H1 (cell line): ENCODE data around the gene GRIK2. TPM values are rescaled to one million over a fixed set of nuclear protein-coding genes. Genes with fewer than 3 reads are reported as not detected.
A peak's percentile ranks its signal among the peaks of the same experiment; 100 is the strongest.

Experiments used
- CTCF ChIA-PET: fragments of 300-600 bp; sonication (Branson Sonifier 250); formaldehyde crosslinking; loops from one replicate; lab custom pipeline; 2021; ENCODE audit not compliant: partially characterized antibody; lab: Charles Lee
- POLR2A ChIA-PET: fragments of 300-600 bp; sonication (Branson Sonifier 250); formaldehyde crosslinking; loops from one replicate; lab custom pipeline; 2021; ENCODE audit warnings: inconsistent platforms; ENCODE audit not compliant: partially characterized antibody; lab: Charles Lee
- DNase-seq, 2 experiments: peaks; one replicate each; pipeline versions ENCODE4 v3.0.0 to v3.0.0-alpha.2; 2010 to 2022; ENCODE audit warnings: low spot score in 2 of 2, low read depth in 1 of 2, mixed read lengths in 1 of 2
- FAIRE-seq: peaks from 2 replicates; lab custom pipeline; 2011; peaks lifted over from hg19 to GRCh38; lab: Jason Lieb, UNC
- H2AFZ ChIP-seq: 2 replicates; pipeline ENCODE4 v1.8.1; 2012; ENCODE audit warnings: low read length, inconsistent platforms
- H2AK5ac ChIP-seq: 2 replicates; pipeline ENCODE4 v1.6.1; 2013; ENCODE audit warnings: low read depth, low read length
- H2BK120ac ChIP-seq: replicated peaks from 2 replicates; pipeline ENCODE3; 2013; ENCODE audit warnings: low read depth, low read length, inconsistent platforms
- H2BK12ac ChIP-seq: 2 replicates; pipeline ENCODE4 v1.6.1; 2013; ENCODE audit warnings: low read depth, low read length
- H2BK15ac ChIP-seq: 2 replicates; pipeline ENCODE4 v1.6.1; 2013; ENCODE audit warnings: low read length
- H2BK20ac ChIP-seq: 2 replicates; pipeline ENCODE4 v1.6.1; 2013; ENCODE audit warnings: low read length
- H2BK5ac ChIP-seq: 2 replicates; pipeline ENCODE4 v1.6.1; 2013; ENCODE audit warnings: low read depth, low read length
- H3K14ac ChIP-seq: 2 replicates; pipeline ENCODE4 v1.6.1; 2013; ENCODE audit warnings: inconsistent platforms; ENCODE audit not compliant: insufficient read length
- H3K18ac ChIP-seq: 2 replicates; pipeline ENCODE4 v1.6.1; 2013; ENCODE audit warnings: low read length; ENCODE audit errors: extremely low read depth
- H3K23ac ChIP-seq: 2 replicates; pipeline ENCODE4 v1.6.1; 2013; ENCODE audit warnings: inconsistent platforms; ENCODE audit not compliant: insufficient read length
- H3K23me2 ChIP-seq: 2 replicates; pipeline ENCODE4 v1.6.1; 2013; ENCODE audit warnings: low read depth, low read length
- H3K27ac ChIP-seq: 2 replicates; pipeline ENCODE4 v1.6.1; 2011; ENCODE audit warnings: low read depth, low read length, inconsistent platforms
- H3K27me3 ChIP-seq, 4 experiments: replicated peaks in 1 of 4; 1 replicate in 1 of 4; 2 replicates in 3 of 4; pipeline versions ENCODE4 v1.6.1 to v1.8.1; 2011 to 2013; ENCODE audit warnings: low read length in 3 of 4, mild to moderate bottlenecking in 3 of 4, inconsistent platforms in 2 of 4, mixed read lengths in 2 of 4, moderate library complexity in 1 of 4; ENCODE audit not compliant: control insufficient read depth in 3 of 4, insufficient read depth in 3 of 4; ENCODE audit errors: extremely low read depth in 1 of 4
- H3K36me3 ChIP-seq, 4 experiments: 2 replicates each; pipeline versions ENCODE4 v1.6.1 to v1.8.1; 2011 to 2013; ENCODE audit warnings: mild to moderate bottlenecking in 4 of 4, low read length in 3 of 4, moderate library complexity in 2 of 4, control low read depth in 1 of 4, inconsistent platforms in 1 of 4; ENCODE audit not compliant: insufficient read depth in 4 of 4, control insufficient read depth in 2 of 4
- H3K4ac ChIP-seq: replicated peaks from 2 replicates; pipeline ENCODE3; 2013; ENCODE audit warnings: low read length, low read depth, mixed read lengths, inconsistent platforms; ENCODE audit not compliant: insufficient read length
- H3K4me1 ChIP-seq, 4 experiments: replicated peaks in 1 of 4; 1 replicate in 1 of 4; 2 replicates in 3 of 4; pipeline versions ENCODE4 v1.6.1 to v1.8.1; 2011 to 2013; ENCODE audit warnings: low read length in 3 of 4, inconsistent platforms in 2 of 4, mixed read lengths in 1 of 4; ENCODE audit not compliant: insufficient read depth in 4 of 4, control insufficient read depth in 3 of 4
- H3K4me2 ChIP-seq, 2 experiments: 2 replicates each; pipeline versions ENCODE4 v1.6.1 to v1.8.1; 2011 to 2013; ENCODE audit warnings: low read depth in 2 of 2, low read length in 2 of 2, control low read depth in 1 of 2, inconsistent platforms in 1 of 2, mild to moderate bottlenecking in 1 of 2; ENCODE audit not compliant: insufficient read depth in 1 of 2
- H3K4me3 ChIP-seq, 4 experiments: fragments of 200-600, 300-600 bp in 1 of 4; sonication (generic), shearing (Covaris generic), sonication (Bioruptor Twin) in 1 of 4; 2 replicates each; pipeline versions ENCODE4 v1.5.1 to v1.8.1; 2011 to 2016; ENCODE audit warnings: low read length in 4 of 4, low read depth in 3 of 4, control low read depth in 2 of 4, inconsistent platforms in 2 of 4, mild to moderate bottlenecking in 2 of 4, mixed read lengths in 1 of 4, moderate library complexity in 1 of 4; ENCODE audit not compliant: insufficient read depth in 2 of 4; ENCODE audit errors: extremely low read depth in 1 of 4
- H3K56ac ChIP-seq: replicated peaks from 2 replicates; pipeline ENCODE3; 2013; ENCODE audit warnings: low read depth, mild to moderate bottlenecking, mixed read lengths, low read length, inconsistent platforms; ENCODE audit not compliant: insufficient read length
- H3K79me1 ChIP-seq: 2 replicates; pipeline ENCODE4 v1.6.1; 2013; ENCODE audit warnings: low read depth, low read length, control low read depth
- H3K79me2 ChIP-seq, 2 experiments: 2 replicates each; pipeline versions ENCODE4 v1.6.1 to v1.8.1; 2012 to 2013; ENCODE audit warnings: low read length in 2 of 2, mild to moderate bottlenecking in 2 of 2, inconsistent platforms in 1 of 2; ENCODE audit not compliant: insufficient read depth in 2 of 2, control insufficient read depth in 1 of 2
- H3K9ac ChIP-seq, 4 experiments: replicated peaks in 1 of 4; 1 replicate in 1 of 4; 2 replicates in 3 of 4; pipeline versions ENCODE4 v1.6.1 to v1.8.1; 2011 to 2013; ENCODE audit warnings: low read depth in 3 of 4, low read length in 3 of 4, control low read depth in 2 of 4, mild to moderate bottlenecking in 2 of 4, moderate library complexity in 2 of 4, inconsistent platforms in 1 of 4; ENCODE audit errors: extremely low read depth in 1 of 4
- H3K9me3 ChIP-seq, 2 experiments: 2 replicates each; pipeline versions ENCODE4 v1.6.1 to v1.8.1; 2012 to 2013; ENCODE audit warnings: mild to moderate bottlenecking in 2 of 2, moderate library complexity in 2 of 2, control low read depth in 1 of 2, inconsistent platforms in 1 of 2, low read depth in 1 of 2, low read length in 1 of 2, mixed read lengths in 1 of 2; ENCODE audit not compliant: insufficient read depth in 2 of 2
- H4K20me1 ChIP-seq, 2 experiments: replicated peaks in 1 of 2; 2 replicates each; pipeline versions ENCODE3 to v1.8.1; 2011 to 2013; ENCODE audit warnings: inconsistent platforms in 2 of 2, low read length in 2 of 2, mild to moderate bottlenecking in 1 of 2; ENCODE audit not compliant: insufficient read depth in 2 of 2, control insufficient read depth in 1 of 2
- H4K5ac ChIP-seq: 2 replicates; pipeline ENCODE4 v1.6.1; 2013; ENCODE audit warnings: low read length, low read depth, mixed read lengths, inconsistent platforms; ENCODE audit not compliant: insufficient read length
- H4K8ac ChIP-seq: 2 replicates; pipeline ENCODE4 v1.8.0; 2013; ENCODE audit warnings: mild to moderate bottlenecking, moderate library complexity, low read length, inconsistent platforms; ENCODE audit not compliant: insufficient read depth; ENCODE audit errors: extremely low read depth
- H4K91ac ChIP-seq: replicated peaks from 2 replicates; pipeline ENCODE3; 2013; ENCODE audit warnings: low read length, mixed read lengths, inconsistent platforms; ENCODE audit not compliant: insufficient read length
- BRCA1 ChIP-seq: IDR thresholded peaks from 2 replicates; pipeline ENCODE4 v1.6.1; 2012; ENCODE audit warnings: low read depth, low read length, improper control_type of control experiment
- CBX5 ChIP-seq: fragments of 300-800, 300-1000 bp; sonication (generic); IDR thresholded peaks from 2 replicates; pipeline ENCODE4 v1.7.1; 2016; ENCODE audit warnings: antibody characterized with exemption, low read length, low read depth
- CHD1 ChIP-seq: IDR thresholded peaks from 2 replicates; pipeline ENCODE4 v1.6.1; 2012; ENCODE audit warnings: low read depth, low read length, improper control_type of control experiment
- JUND ChIP-seq: IDR thresholded peaks from 2 replicates; pipeline ENCODE4 v1.6.1; 2011; ENCODE audit warnings: mild to moderate bottlenecking, improper control_type of control experiment, low read length
- MAFK ChIP-seq: IDR thresholded peaks from 2 replicates; pipeline ENCODE4 v1.6.1; 2012; ENCODE audit warnings: low read depth, mild to moderate bottlenecking, improper control_type of control experiment, low read length
- NRF1 ChIP-seq: IDR thresholded peaks from 2 replicates; pipeline ENCODE4 v1.6.1; 2011; ENCODE audit warnings: mild to moderate bottlenecking, low read depth, low read length, improper control_type of control experiment
- RNF2 ChIP-seq: fragments of 200-900, 300-1000 bp; sonication (generic); IDR thresholded peaks from 2 replicates; pipeline ENCODE4 v1.7.1; 2016; ENCODE audit warnings: borderline replicate concordance, low read depth, mild to moderate bottlenecking, antibody characterized with exemption, low read length; ENCODE audit not compliant: poor library complexity, severe bottlenecking; ENCODE audit errors: missing control alignments
- RXRA ChIP-seq: IDR thresholded peaks from 2 replicates; pipeline ENCODE4 v1.6.1; 2011; ENCODE audit warnings: low read depth, mild to moderate bottlenecking, low read length, moderate library complexity; ENCODE audit not compliant: insufficient read depth
- WGBS, 2 experiments: shearing (Covaris generic) in 1 of 2; methylation state at CpG; one replicate each; pipeline versions ENCODE4 v1.1.6 to v1.1.7; 2013 to 2015; ENCODE audit warnings: low lambda C conversion rate in 2 of 2, mixed read lengths in 2 of 2, inconsistent platforms in 1 of 2, low coverage in 1 of 2, missing lambda C conversion rate in 1 of 2; ENCODE audit not compliant: insufficient replicate concordance in 2 of 2, insufficient coverage in 1 of 2, insufficient read length in 1 of 2; ENCODE audit errors: extremely low coverage in 1 of 2, missing lambda C conversion rate in 1 of 2; 5-methylcytosine and 5-hydroxymethylcytosine counted together
- polyA plus RNA-seq, 7 experiments: library from polyadenylated mRNA; depleted of rRNA in 3 of 7; stranded (reverse) in 5 of 7; unstranded in 2 of 7; fragments of >200 nt in 5 of 7; fragments of 200-250 nt in 2 of 7; gene quantifications; 1 replicate in 5 of 7; 2 replicates in 1 of 7; 4 replicates in 1 of 7; pipeline versions ENCODE4 v1.2.1 to v1.2.3, GENCODE V29; 2011 to 2013; ENCODE audit warnings: missing spikeins in 2 of 7, mixed read lengths in 2 of 7
- total RNA-seq: library from RNA; stranded (reverse); fragmentation: NEBNext Ultra II Directional; extraction: Animal tissue kit (Norgen Biotek cat#: 25700); gene quantifications from 2 replicates; pipeline ENCODE4 v1.2.1, GENCODE V29; 2021

GRIK2 gene
- total and polyA plus RNA-seq, 2 of the 8 experiments (the other 6 are each of a cell fraction or from before 2014, with no cell fraction given): 1.8 to 2.2 TPM

DNA sequence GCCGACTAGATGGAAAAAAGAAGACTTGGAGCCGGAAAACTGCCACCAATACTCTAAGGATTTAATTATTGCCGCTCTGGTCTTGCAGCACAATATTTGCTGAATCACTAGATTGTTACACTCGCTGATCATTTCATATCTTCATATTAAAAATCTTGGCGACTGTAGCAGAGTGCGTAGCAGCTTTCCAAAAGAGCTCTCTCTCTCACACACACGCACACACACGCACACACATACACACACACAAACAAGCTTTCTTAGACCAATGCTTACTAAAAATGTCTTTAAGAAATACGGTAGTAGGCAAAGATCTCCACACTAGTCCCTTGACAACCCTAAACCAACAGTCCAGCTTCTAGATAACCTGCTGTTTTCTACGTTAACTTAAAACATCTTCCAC is 7.7 kb downstream of the GRIK2 start:
- DNase-seq: no peak
- Histone ChIP-seq H3K4me1 (peaks cover 8 to 35% (median 14%) of the 10 kb centered on the region in 4 experiments), H2BK120ac (no peak overlapping the region), H3K56ac (no peak overlapping the region), H4K8ac (no peak overlapping the region), H2BK15ac (no peak overlapping the region; the same call in 1 of the 2 replicates), H3K79me2 (no peaks in the 10 kb centered on the region), H3K27ac (no peak overlapping the region), H3K9me3 (no peaks in the 10 kb centered on the region), H3K79me1 (no peaks in the 10 kb centered on the region; the same call in 1 of the 2 replicates), H3K23ac (no peak overlapping the region), H3K4me2 (peak overlapping the region; percentile 97 to 98; a peak in 3 of 4 replicates), H3K18ac (no peak overlapping the region), H3K4ac (no peak overlapping the region), H2BK20ac (0 out of 2 replicates have a peak overlapping the region, but pooled peaks have one; percentile 76), H4K20me1 (peaks cover 0 to 2% of the 10 kb centered on the region in 2 experiments), H3K27me3 (peaks cover 16 to 48% (median 33%) of the 10 kb centered on the region in 4 experiments; a peak in 6 of 7 replicates), H3K4me3 (peak overlapping the region in 3 of 4 experiments; percentile 64 to 67 (median 65); a peak in 5 of 8 replicates), H2BK5ac (no peak overlapping the region), H3K36me3 (no peaks in the 10 kb centered on the region)
- CTCF ChIA-PET: interaction anchor here (0.9 kb wide), 1 partner anchor 610 kb away, joined by 3 read pairs; no protein-coding TSS in a partner anchor
- WGBS, 2 experiments: 83% methylated on average over 10 of the region's 10 CpGs; no CpG with 5 or more reads in 1 of the 2 experiments
- no peak for FAIRE-seq
- TF ChIP-seq CBX5 (no peak), JUND (no peak), CHD1 (no peak), BRCA1 (no peak), RXRA (no peak), NRF1 (no peak), RNF2 (no peak), MAFK (no peak)
- TF ChIP-seq, all 59 proteins: peak for 0
- POLR2A ChIA-PET: no interaction called here
- no peak overlapping the region for H4K91ac ChIP-seq
- H4K5ac ChIP-seq: no peak overlapping the region
- no peak overlapping the region for H2AFZ ChIP-seq
- peaks cover 28% of the 10 kb centered on the region for H3K23me2 ChIP-seq
- H2AK5ac ChIP-seq: no peak overlapping the region
- H3K14ac ChIP-seq: no peak overlapping the region
- no peak overlapping the region for H3K9ac ChIP-seq
- H2BK12ac ChIP-seq: peak overlapping the region; percentile 31; the same call in 1 of the 2 replicates
